ENCODE data around the gene ZNF268.

Gene ZNF268

GRCh38 chr12:133201888-133202287 is 20.6 kb downstream of the ZNF268 start:
- WGBS (ENCODE audit: insufficient coverage, insufficient read length): no CpG with 5 or more reads among the region's 2 CpGs
- Histone ChIP-seq H3K27me3 (ENCODE audit: control insufficient read depth, insufficient read depth, low read length) (no peaks in the 10 kb centered on the region), H3K27ac (ENCODE audit: low read length) (no peak overlapping the region), H3K4me1 (ENCODE audit: control insufficient read depth, insufficient read depth, low read length) (no peaks in the 10 kb centered on the region), H3K4me3 (ENCODE audit: low read length) (no peak overlapping the region), H3K9me3 (ENCODE audit: control insufficient read depth, insufficient read depth, low read length) (peaks cover 19% of the 10 kb centered on the region), H3K36me3 (ENCODE audit: control insufficient read depth, insufficient read depth, low read length) (peaks cover 15% of the 10 kb centered on the region; the same call in 1 of the 2 replicates)
- DNase-seq (ENCODE audit: low read depth, low spot score): no peak

- Histone ChIP-seq H3K27me3 (ENCODE audit: control insufficient read depth, insufficient read depth, low read length) (no peaks in the 10 kb centered on the region), H3K27ac (ENCODE audit: low read length) (no peak overlapping the region), H3K9me3 (ENCODE audit: control insufficient read depth, insufficient read depth, low read length) (peaks cover 19% of the 10 kb centered on the region), H3K4me1 (ENCODE audit: control insufficient read depth, insufficient read depth, low read length) (no peaks in the 10 kb centered on the region), H3K36me3 (ENCODE audit: control insufficient read depth, insufficient read depth, low read length) (peaks cover 15% of the 10 kb centered on the region; the same call in 1 of the 2 replicates), H3K4me3 (ENCODE audit: low read length) (no peak overlapping the region)
- DNase-seq (ENCODE audit: low read depth, low spot score): no peak
- whole genome bisulfite sequencing (ENCODE audit: insufficient coverage, insufficient read length): no CpG with 5 or more reads among the region's 2 CpGs
These were observed 21.4 kb downstream of the ZNF268 start for GRCh38 chr12:133202493-133203343.

- DNase-seq (ENCODE audit: low read depth, low spot score): no peak
- Histone ChIP-seq H3K36me3 (ENCODE audit: control insufficient read depth, insufficient read depth, low read length) (peaks cover 15% of the 10 kb centered on the region; the same call in 1 of the 2 replicates), H3K27me3 (ENCODE audit: control insufficient read depth, insufficient read depth, low read length) (no peaks in the 10 kb centered on the region), H3K27ac (ENCODE audit: low read length) (no peak overlapping the region), H3K4me1 (ENCODE audit: control insufficient read depth, insufficient read depth, low read length) (no peaks in the 10 kb centered on the region), H3K9me3 (ENCODE audit: control insufficient read depth, insufficient read depth, low read length) (peaks cover 20% of the 10 kb centered on the region), H3K4me3 (ENCODE audit: low read length) (no peak overlapping the region)
- no CpG with 5 or more reads among the region's 7 CpGs for WGBS (ENCODE audit: insufficient coverage, insufficient read length)
These were observed 22.3 kb downstream of the ZNF268 start for GRCh38 chr12:133203344-133204263.

GRCh38 chr12:133204264-133204603 is 22.9 kb downstream of the ZNF268 start:
- WGBS (ENCODE audit: insufficient coverage, insufficient read length): no CpG with 5 or more reads among the region's 1 CpG
- no peak overlapping the region for H3K4me3 ChIP-seq (ENCODE audit: low read length)
- no peaks in the 10 kb centered on the region for H3K4me1 ChIP-seq (ENCODE audit: control insufficient read depth, insufficient read depth, low read length)
- DNase-seq (ENCODE audit: low read depth, low spot score): no peak
- peaks cover 15% of the 10 kb centered on the region; the same call in 1 of the 2 replicates for H3K36me3 ChIP-seq (ENCODE audit: control insufficient read depth, insufficient read depth, low read length)
- H3K27ac ChIP-seq (ENCODE audit: low read length): no peak overlapping the region
- no peaks in the 10 kb centered on the region for H3K27me3 ChIP-seq (ENCODE audit: control insufficient read depth, insufficient read depth, low read length)
- H3K9me3 ChIP-seq (ENCODE audit: control insufficient read depth, insufficient read depth, low read length): peaks cover 20% of the 10 kb centered on the region

- Histone ChIP-seq H3K36me3 (ENCODE audit: control insufficient read depth, insufficient read depth, low read length) (peaks cover 15% of the 10 kb centered on the region; the same call in 1 of the 2 replicates), H3K27me3 (ENCODE audit: control insufficient read depth, insufficient read depth, low read length) (no peaks in the 10 kb centered on the region), H3K4me3 (ENCODE audit: low read length) (no peak overlapping the region), H3K27ac (ENCODE audit: low read length) (no peak overlapping the region), H3K4me1 (ENCODE audit: control insufficient read depth, insufficient read depth, low read length) (no peaks in the 10 kb centered on the region), H3K9me3 (ENCODE audit: control insufficient read depth, insufficient read depth, low read length) (peaks cover 28% of the 10 kb centered on the region)
- no peak for DNase-seq (ENCODE audit: low read depth, low spot score)
- no CpG with 5 or more reads among the region's 2 CpGs for WGBS (ENCODE audit: insufficient coverage, insufficient read length)
These were observed 25.1 kb downstream of the ZNF268 start for GRCh38 chr12:133206390-133206789.

GRCh38 chr12:133215724-133216123 is 34.4 kb downstream of the ZNF268 start:
- no peaks in the 10 kb centered on the region for H3K4me1 ChIP-seq (ENCODE audit: control insufficient read depth, insufficient read depth, low read length)
- H3K4me3 ChIP-seq (ENCODE audit: low read length): no peak overlapping the region
- H3K27ac ChIP-seq (ENCODE audit: low read length): no peak overlapping the region
- no CpG with 5 or more reads among the region's 3 CpGs for WGBS (ENCODE audit: insufficient coverage, insufficient read length)
- H3K9me3 ChIP-seq (ENCODE audit: control insufficient read depth, insufficient read depth, low read length): peaks cover 34% of the 10 kb centered on the region
- H3K27me3 ChIP-seq (ENCODE audit: control insufficient read depth, insufficient read depth, low read length): no peaks in the 10 kb centered on the region
- DNase-seq (ENCODE audit: low read depth, low spot score): no peak
- H3K36me3 ChIP-seq (ENCODE audit: control insufficient read depth, insufficient read depth, low read length): no peaks in the 10 kb centered on the region

- WGBS (ENCODE audit: insufficient coverage, insufficient read length): no CpG with 5 or more reads among the region's 3 CpGs
- no peak for DNase-seq (ENCODE audit: low read depth, low spot score)
- no peaks in the 10 kb centered on the region; the same call in 1 of the 2 replicates for H3K4me1 ChIP-seq (ENCODE audit: control insufficient read depth, insufficient read depth, low read length)
- H3K36me3 ChIP-seq (ENCODE audit: control insufficient read depth, insufficient read depth, low read length): no peaks in the 10 kb centered on the region
- no peak overlapping the region for H3K27ac ChIP-seq (ENCODE audit: low read length)
- H3K9me3 ChIP-seq (ENCODE audit: control insufficient read depth, insufficient read depth, low read length): peaks cover 41% of the 10 kb centered on the region
- H3K27me3 ChIP-seq (ENCODE audit: control insufficient read depth, insufficient read depth, low read length): no peaks in the 10 kb centered on the region
- no peak overlapping the region for H3K4me3 ChIP-seq (ENCODE audit: low read length)
These were observed 35.9 kb downstream of the ZNF268 start for GRCh38 chr12:133217219-133217618.

- Histone ChIP-seq H3K4me1 (ENCODE audit: control insufficient read depth, insufficient read depth, low read length) (no peaks in the 10 kb centered on the region; the same call in 1 of the 2 replicates), H3K36me3 (ENCODE audit: control insufficient read depth, insufficient read depth, low read length) (no peaks in the 10 kb centered on the region), H3K27me3 (ENCODE audit: control insufficient read depth, insufficient read depth, low read length) (no peaks in the 10 kb centered on the region), H3K4me3 (ENCODE audit: low read length) (no peak overlapping the region), H3K27ac (ENCODE audit: low read length) (no peak overlapping the region), H3K9me3 (ENCODE audit: control insufficient read depth, insufficient read depth, low read length) (peaks cover 42% of the 10 kb centered on the region)
- no peak for DNase-seq (ENCODE audit: low read depth, low spot score)
- WGBS (ENCODE audit: insufficient coverage, insufficient read length): no CpG with 5 or more reads among the region's 6 CpGs
These were observed 39.2 kb downstream of the ZNF268 start for GRCh38 chr12:133220521-133220920.

- H3K9me3 ChIP-seq (ENCODE audit: control insufficient read depth, insufficient read depth, low read length): peaks cover 44% of the 10 kb centered on the region
- no peaks in the 10 kb centered on the region for H3K36me3 ChIP-seq (ENCODE audit: control insufficient read depth, insufficient read depth, low read length)
- no CpG with 5 or more reads among the region's 16 CpGs for WGBS (ENCODE audit: insufficient coverage, insufficient read length)
- no peak overlapping the region for H3K4me3 ChIP-seq (ENCODE audit: low read length)
- DNase-seq (ENCODE audit: low read depth, low spot score): no peak
- H3K4me1 ChIP-seq (ENCODE audit: control insufficient read depth, insufficient read depth, low read length): no peaks in the 10 kb centered on the region; the same call in 1 of the 2 replicates
- no peak overlapping the region for H3K27ac ChIP-seq (ENCODE audit: low read length)
- H3K27me3 ChIP-seq (ENCODE audit: control insufficient read depth, insufficient read depth, low read length): no peaks in the 10 kb centered on the region
These were observed 39.9 kb downstream of the ZNF268 start for GRCh38 chr12:133221241-133221640.

GRCh38 chr12:133222211-133222610 is 40.9 kb downstream of the ZNF268 start:
- Histone ChIP-seq H3K27me3 (ENCODE audit: control insufficient read depth, insufficient read depth, low read length) (no peaks in the 10 kb centered on the region), H3K9me3 (ENCODE audit: control insufficient read depth, insufficient read depth, low read length) (peaks cover 42% of the 10 kb centered on the region), H3K27ac (ENCODE audit: low read length) (no peak overlapping the region), H3K36me3 (ENCODE audit: control insufficient read depth, insufficient read depth, low read length) (no peaks in the 10 kb centered on the region), H3K4me3 (ENCODE audit: low read length) (no peak overlapping the region), H3K4me1 (ENCODE audit: control insufficient read depth, insufficient read depth, low read length) (no peaks in the 10 kb centered on the region; the same call in 1 of the 2 replicates)
- no CpG with 5 or more reads among the region's 10 CpGs for WGBS (ENCODE audit: insufficient coverage, insufficient read length)
- no peak for DNase-seq (ENCODE audit: low read depth, low spot score)

All from iPS DF 6.9 (cell line).